Measurements from ENCODE around the gene RALGAPA2. TPM values are rescaled to one million over a fixed set of nuclear protein-coding genes. Genes with fewer than 3 reads are reported as not detected.

RALGAPA2 gene
- total RNA-seq, 1 experiment from 2014 or later: 18.2 TPM

GRCh38 chr20:20452254-20452676, 260.2 kb downstream of the RALGAPA2 start:
- POLR2A ChIA-PET: no interaction called here
- CTCF ChIA-PET: interaction anchor here (0.7 to 2.0 kb wide), 11 partner anchors 10 to 215 kb away, joined by 3 to 7 read pairs (median 4); no protein-coding TSS in a partner anchor
- ATAC-seq (peak; percentile 98), DNase-seq (ENCODE audit: low spot score) (peak; percentile 81)
- Mint-ChIP-seq H3K4me1 (peaks cover 30% of the 10 kb centered on the region), H3K9me3 (no peaks in the 10 kb centered on the region), H3K27ac (peak overlapping the region; percentile 87), H3K36me3 (no peaks in the 10 kb centered on the region), H3K4me3 (peak overlapping the region; percentile 50), H3K27me3 (ENCODE audit: low read depth) (no peaks in the 10 kb centered on the region)
- no peak for TF ChIP-seq NFATC4 (CRISPR knock-in tag; IDR thresholded peaks at IDR 0.05)
- no peak for TF ChIP-seq ZNF281 (CRISPR knock-in tag; IDR thresholded peaks at IDR 0.05)
- TF ChIP-seq CBFB (CRISPR knock-in tag; IDR thresholded peaks at IDR 0.05; ENCODE audit: low read depth): no peak
- 0 out of 2 replicates have a peak, but pooled peaks have one; percentile 23 for TF ChIP-seq ZNF138 (CRISPR knock-in tag; conservative IDR thresholded peaks at IDR 0.05)
- TF ChIP-seq PREB (CRISPR knock-in tag; IDR thresholded peaks at IDR 0.05; ENCODE audit: borderline replicate concordance): no peak
- TF ChIP-seq STAT6 (CRISPR knock-in tag; conservative IDR thresholded peaks at IDR 0.05; ENCODE audit: low read depth): no peak
- peak; percentile 76; the same call in 1 of the 2 replicates for TF ChIP-seq FOXK1 (CRISPR knock-in tag; IDR thresholded peaks at IDR 0.05)
- TF ChIP-seq FOXP1 (CRISPR knock-in tag; IDR thresholded peaks at IDR 0.05; ENCODE audit: borderline replicate concordance): peak; percentile 58; the same call in 1 of the 2 replicates
- TF ChIP-seq CREB1 (CRISPR knock-in tag; IDR thresholded peaks at IDR 0.05): 0 out of 2 replicates have a peak, but pooled peaks have one; percentile 26
- TF ChIP-seq USF2 (CRISPR knock-in tag; IDR thresholded peaks at IDR 0.05): peak; percentile 66
- TF ChIP-seq ZNF425 (CRISPR knock-in tag; conservative IDR thresholded peaks at IDR 0.05): no peak
- TF ChIP-seq RORB (CRISPR knock-in tag; IDR thresholded peaks at IDR 0.05): no peak
- TF ChIP-seq USF1 (CRISPR knock-in tag; IDR thresholded peaks at IDR 0.05): 0 out of 2 replicates have a peak, but pooled peaks have one; percentile 56
- TF ChIP-seq MLX (CRISPR knock-in tag; IDR thresholded peaks at IDR 0.05): no peak
- 0 out of 2 replicates have a peak, but pooled peaks have one; percentile 63 for TF ChIP-seq AFF4 (CRISPR knock-in tag; IDR thresholded peaks at IDR 0.05; ENCODE audit: borderline replicate concordance)
- no peak for TF ChIP-seq KAT7 (CRISPR knock-in tag; IDR thresholded peaks at IDR 0.05; ENCODE audit: borderline replicate concordance)
- TF ChIP-seq E2F1 (CRISPR knock-in tag; IDR thresholded peaks at IDR 0.05): 0 out of 2 replicates have a peak, but pooled peaks have one; percentile 39
- TF ChIP-seq NFE2L1 (CRISPR knock-in tag; IDR thresholded peaks at IDR 0.05): no peak
- no peak for TF ChIP-seq SOX15 (CRISPR knock-in tag; IDR thresholded peaks at IDR 0.05)
- TF ChIP-seq ZNF671 (CRISPR knock-in tag; IDR thresholded peaks at IDR 0.05): no peak
